Measurements from ENCODE around the gene KCTD16.

DNA sequence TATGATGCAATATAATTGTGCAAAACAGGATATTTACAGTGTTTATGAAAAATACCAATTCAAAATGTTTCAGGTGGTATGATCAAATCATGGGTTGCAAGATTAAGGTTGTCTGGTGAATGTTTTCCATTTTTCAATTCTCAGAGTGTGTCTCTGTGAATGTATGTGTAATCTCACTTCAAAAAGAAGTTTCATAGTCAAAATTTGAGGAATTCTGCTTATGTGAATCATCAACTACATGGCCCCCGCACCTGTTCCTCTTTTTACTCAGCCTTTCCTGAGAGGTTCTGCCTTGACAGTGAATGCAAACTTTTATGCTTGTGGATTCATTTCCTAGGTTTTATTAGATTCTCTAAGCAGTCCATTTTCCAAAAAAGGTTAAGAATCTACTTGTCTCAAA, 32.1 kb downstream of the KCTD16 start:
- TF ChIP-seq CTCF (IDR thresholded peaks at IDR 0.05) = no peak
- no peak for TF ChIP-seq EZH2 (IDR thresholded peaks at IDR 0.05; ENCODE audit: borderline replicate concordance, insufficient read depth, low read depth, low read length, poor library complexity, severe bottlenecking)
